SK-N-SH treated with all-trans-retinoic acid at 6 μM for 48 hours (cell line): ENCODE data around the gene SEBOX.

Experiments used
- ATAC-seq: fragments of 200-7000 bp; cut with Tn5 transposase; 3 replicates; pipeline ENCODE4 v1.9.1; 2020; ENCODE audit warnings: mild to moderate bottlenecking, moderate library complexity
- ARNTL ChIP-seq: fragments of 450-650 bp; formaldehyde crosslinking; IDR thresholded peaks from 2 replicates; pipeline ENCODE4 v1.5.0; 2020; ENCODE audit warnings: low read depth, mild to moderate bottlenecking, moderate library complexity, borderline replicate concordance
- CREB5 ChIP-seq: fragments of 250-450 bp; sonication (Bioruptor Pico); IDR thresholded peaks from 2 replicates; pipeline ENCODE4 v1.5.1; 2020; ENCODE audit warnings: low read depth, mild to moderate bottlenecking, moderate library complexity
- CSDC2 ChIP-seq: fragments of 250-450 bp; sonication (Bioruptor Pico); IDR thresholded peaks from 2 replicates; pipeline ENCODE4 v1.5.0; 2020; ENCODE audit warnings: mild to moderate bottlenecking, moderate library complexity
- ESRRG ChIP-seq: fragments of 250-450 bp; sonication (Bioruptor Pico); IDR thresholded peaks from 2 replicates; pipeline ENCODE4 v1.6.1; 2021; ENCODE audit warnings: mild to moderate bottlenecking
- ISL1 ChIP-seq: fragments of 250-450 bp; sonication (Bioruptor Pico); IDR thresholded peaks from 2 replicates; pipeline ENCODE4 v2.1.2; 2022; ENCODE audit warnings: mild to moderate bottlenecking, moderate library complexity
- OSR1 ChIP-seq: fragments of 250-450 bp; sonication (Bioruptor Pico); IDR thresholded peaks from 2 replicates; pipeline ENCODE4 v1.8.0; 2022; ENCODE audit warnings: moderate library complexity, mild to moderate bottlenecking, inconsistent platforms
- PATZ1 ChIP-seq: fragments of 250-450 bp; sonication (Bioruptor Pico); IDR thresholded peaks from 2 replicates; pipeline ENCODE4 v1.8.0; 2020; ENCODE audit warnings: mild to moderate bottlenecking, moderate library complexity, borderline replicate concordance
- POU6F1 ChIP-seq: fragments of 250-450 bp; sonication (Bioruptor Pico); IDR thresholded peaks from 2 replicates; pipeline ENCODE4 v1.8.0; 2021; ENCODE audit warnings: low read depth, mild to moderate bottlenecking, moderate library complexity, borderline replicate concordance
- RARB ChIP-seq: fragments of 250-450 bp; sonication (Bioruptor Pico); IDR thresholded peaks from 2 replicates; pipeline ENCODE4 v1.8.0; 2021; ENCODE audit warnings: mild to moderate bottlenecking, moderate library complexity
- TSHZ2 ChIP-seq: fragments of 250-450 bp; sonication (Bioruptor Pico); IDR thresholded peaks from 2 replicates; pipeline ENCODE4 v1.5.0; 2020; ENCODE audit warnings: mild to moderate bottlenecking, moderate library complexity
- ZC3H10 ChIP-seq: fragments of 250-450 bp; sonication (Bioruptor Pico); IDR thresholded peaks from 2 replicates; pipeline ENCODE4 v1.5.1; 2021; ENCODE audit warnings: mild to moderate bottlenecking, moderate library complexity
- ZFP3 ChIP-seq: fragments of 250-450 bp; sonication (Bioruptor Pico); IDR thresholded peaks from 2 replicates; pipeline ENCODE4 v1.5.0; 2020; ENCODE audit warnings: mild to moderate bottlenecking, moderate library complexity
- ZFP30 ChIP-seq: fragments of 450-650 bp; formaldehyde crosslinking; IDR thresholded peaks from 2 replicates; pipeline ENCODE4 v1.5.0; 2022; ENCODE audit warnings: mild to moderate bottlenecking, moderate library complexity
- ZNF565 ChIP-seq: fragments of 450-650 bp; formaldehyde crosslinking; conservative IDR thresholded peaks from 2 replicates; pipeline ENCODE4 v1.5.0; 2020; ENCODE audit warnings: low read depth, mild to moderate bottlenecking, moderate library complexity
- ZNF8 ChIP-seq: fragments of 450-650 bp; formaldehyde crosslinking; IDR thresholded peaks from 2 replicates; pipeline ENCODE4 v1.5.0; 2020; ENCODE audit warnings: mild to moderate bottlenecking, moderate library complexity

Gene SEBOX

GRCh38 chr17:28371245-28372202 is 6.5 kb upstream of the SEBOX start, which contains the start of gene SARM1 (continued):
- TF ChIP-seq POU6F1 (no peak), ESRRG (CRISPR knock-in tag) (no peak), ZFP30 (no peak), ZC3H10 (CRISPR knock-in tag) (no peak), CSDC2 (CRISPR knock-in tag) (no peak; the same call in 1 of the 2 replicates), TSHZ2 (no peak), ARNTL (no peak)
- TF ChIP-seq, all 23 proteins: peak for 0

GRCh38 chr17:28370744-28371103 is 5.7 kb upstream of the SEBOX start:
- TF ChIP-seq ARNTL (no peak), CREB5 (CRISPR knock-in tag) (no peak), RARB (no peak), PATZ1 (CRISPR knock-in tag) (no peak), OSR1 (no peak), ZNF8 (CRISPR knock-in tag) (no peak), ZFP30 (no peak)
- no peak for ATAC-seq

- peak; percentile 10; the same call in 1 of the 2 replicates for TF ChIP-seq CREB5 (CRISPR knock-in tag)
- TF ChIP-seq ISL1 (CRISPR knock-in tag) = peak; percentile 19
- TF ChIP-seq OSR1 = no peak
- TF ChIP-seq, all 23 proteins: peak for 2
- peak; percentile 2; the same call in 2 of the 3 replicates for ATAC-seq
Observed at GRCh38 chr17:28370035-28370743, 5.2 kb upstream of the SEBOX start, which contains the start of gene VTN. TSS of gene VTN (minus strand) at chr17:28370307. CDS start at chr17:28370203, 104 bp downstream.

GRCh38 chr17:28369684-28370034 is 4.7 kb upstream of the SEBOX start:
- no peak for ATAC-seq
- no peak for TF ChIP-seq ARNTL
- no peak for TF ChIP-seq ZFP3 (CRISPR knock-in tag)
- TF ChIP-seq POU6F1 = no peak
- no peak for TF ChIP-seq CSDC2 (CRISPR knock-in tag)
- no peak for TF ChIP-seq ZNF8 (CRISPR knock-in tag)
- no peak for TF ChIP-seq RARB
- no peak for TF ChIP-seq CREB5 (CRISPR knock-in tag)
- TF ChIP-seq ZNF565 = no peak
